ENCODE measurements around the gene SLC23A1.

DNA sequence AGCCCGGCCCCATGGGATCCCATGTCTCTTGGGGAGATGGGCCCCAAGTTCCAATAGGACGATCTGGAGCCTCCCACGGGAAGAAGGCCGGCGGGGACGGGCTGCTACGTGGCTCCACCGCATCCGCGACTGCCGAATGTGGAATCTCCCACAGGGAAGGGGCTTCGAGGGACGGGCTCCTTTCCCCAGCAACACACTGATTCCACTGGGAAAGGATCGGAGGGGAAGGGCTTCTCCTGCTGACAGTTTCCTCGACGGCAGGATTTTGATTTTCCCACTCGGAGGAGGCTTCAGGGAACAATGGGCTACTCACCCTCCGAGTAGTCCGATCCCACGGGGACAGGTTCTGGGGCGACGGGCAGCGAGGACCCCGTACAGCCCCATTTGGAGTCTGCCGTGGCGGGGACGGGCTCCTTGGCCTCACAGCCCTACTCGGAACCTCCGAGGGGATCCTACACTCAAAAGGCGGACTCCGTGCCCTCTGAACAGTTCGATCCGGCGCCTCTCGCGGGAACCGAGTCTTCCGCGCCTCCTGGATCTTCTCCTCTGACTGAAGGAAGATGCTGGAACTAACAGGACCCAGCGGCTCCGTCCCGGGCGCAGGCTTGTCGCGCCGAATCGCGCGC, 10.5 kb upstream of the SLC23A1 start:
- TF ChIP-seq CTCF (IDR thresholded peaks at IDR 0.05) (no peak), POLR2A (IDR thresholded peaks at IDR 0.05) (no peak)
